Mammary epithelial cell (primary cell): ENCODE measurements around the gene UCK2.

Source experiments
- EZH2 ChIP-seq: IDR thresholded peaks from 2 replicates; pipeline ENCODE4 v1.6.1; 2012; ENCODE audit warnings: low read length, inconsistent platforms, borderline replicate concordance
- TF ChIP-seq, protein P1 (sequence below), 2 donors: IDR thresholded peaks in 1 of 2; conservative IDR thresholded peaks in 1 of 2; 2 replicates each; pipeline ENCODE4 v1.5.1; 2011 to 2012; ENCODE audit warnings: inconsistent platforms in 2 of 2, low read length in 2 of 2, mild to moderate bottlenecking in 2 of 2, control low read depth in 1 of 2, low read depth in 1 of 2; ENCODE audit not compliant: insufficient read depth in 1 of 2; ENCODE audit errors: extremely low read depth in 1 of 2

DNA sequence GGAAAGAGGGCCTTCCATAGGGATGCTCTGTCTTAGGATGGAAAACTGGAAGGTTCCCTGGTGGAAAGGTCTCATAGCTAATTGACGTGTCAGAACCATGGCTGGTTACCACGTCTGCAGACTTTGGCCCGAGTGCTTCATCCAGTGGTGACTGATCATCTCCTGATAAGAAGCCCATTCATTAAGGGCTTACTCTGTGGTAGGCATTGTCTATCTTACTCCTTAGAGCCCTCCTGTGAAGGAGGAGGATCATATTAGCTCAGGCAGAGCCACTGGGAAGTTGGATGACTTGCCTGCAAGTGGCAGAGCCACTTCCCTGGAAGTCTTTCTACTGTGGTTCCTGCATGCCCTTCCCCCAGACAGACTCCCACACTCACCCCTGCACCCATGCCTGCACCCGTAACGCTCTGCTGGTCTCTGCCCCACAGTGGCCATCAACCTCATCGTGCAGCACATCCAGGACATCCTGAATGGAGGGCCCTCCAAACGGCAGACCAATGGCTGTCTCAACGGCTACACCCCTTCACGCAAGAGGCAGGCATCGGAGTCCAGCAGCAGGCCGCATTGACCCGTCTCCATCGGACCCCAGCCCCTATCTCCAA is 79.9 kb downstream of the UCK2 start:
- no peak for TF ChIP-seq EZH2
- TF ChIP-seq, protein P1, sequence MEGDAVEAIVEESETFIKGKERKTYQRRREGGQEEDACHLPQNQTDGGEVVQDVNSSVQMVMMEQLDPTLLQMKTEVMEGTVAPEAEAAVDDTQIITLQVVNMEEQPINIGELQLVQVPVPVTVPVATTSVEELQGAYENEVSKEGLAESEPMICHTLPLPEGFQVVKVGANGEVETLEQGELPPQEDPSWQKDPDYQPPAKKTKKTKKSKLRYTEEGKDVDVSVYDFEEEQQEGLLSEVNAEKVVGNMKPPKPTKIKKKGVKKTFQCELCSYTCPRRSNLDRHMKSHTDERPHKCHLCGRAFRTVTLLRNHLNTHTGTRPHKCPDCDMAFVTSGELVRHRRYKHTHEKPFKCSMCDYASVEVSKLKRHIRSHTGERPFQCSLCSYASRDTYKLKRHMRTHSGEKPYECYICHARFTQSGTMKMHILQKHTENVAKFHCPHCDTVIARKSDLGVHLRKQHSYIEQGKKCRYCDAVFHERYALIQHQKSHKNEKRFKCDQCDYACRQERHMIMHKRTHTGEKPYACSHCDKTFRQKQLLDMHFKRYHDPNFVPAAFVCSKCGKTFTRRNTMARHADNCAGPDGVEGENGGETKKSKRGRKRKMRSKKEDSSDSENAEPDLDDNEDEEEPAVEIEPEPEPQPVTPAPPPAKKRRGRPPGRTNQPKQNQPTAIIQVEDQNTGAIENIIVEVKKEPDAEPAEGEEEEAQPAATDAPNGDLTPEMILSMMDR (conservative IDR thresholded peaks at IDR 0.05 in 1 of 2, IDR thresholded peaks at IDR 0.05 in 1 of 2; ENCODE audit: extremely low read depth in 1 of 2, insufficient read depth in 1 of 2, low read depth in 1 of 2, low read length in 2 of 2) = no peak
